Tibial nerve (tissue), 4 donors: ENCODE results near the gene TVP23A. TPM values are rescaled to one million over a fixed set of nuclear protein-coding genes. Genes with fewer than 3 reads are reported as not detected.

Experiments
- DNase-seq, 2 donors: peaks; one replicate each; pipeline ENCODE4 v3.0.0-alpha.2; 2019; ENCODE audit warnings: low spot score in 2 of 2
- H3K27ac ChIP-seq, 4 donors: fragments of 200-600 bp; sonication (generic) in 3 of 4; one replicate each; pipeline ENCODE4 v1.5.1; 2017 to 2019; ENCODE audit warnings: mild to moderate bottlenecking in 1 of 4
- H3K27me3 ChIP-seq, 2 donors: fragments of 200-600 bp; sonication (generic) in 1 of 2; one replicate each; pipeline versions ENCODE4 v1.5.1 to v1.6.0; 2017 to 2019
- H3K36me3 ChIP-seq, 3 donors: fragments of 200-600 bp; sonication (generic); one replicate each; pipeline ENCODE4 v1.5.1; 2018 to 2019
- H3K4me1 ChIP-seq, 4 donors: fragments of 200-600 bp; sonication (generic) in 3 of 4; one replicate each; pipeline ENCODE4 v1.5.1; 2017 to 2019
- H3K4me3 ChIP-seq, 4 donors: fragments of 200-600 bp; sonication (generic) in 3 of 4; one replicate each; pipeline ENCODE4 v1.5.1; 2017 to 2019; ENCODE audit warnings: mild to moderate bottlenecking in 1 of 4, moderate library complexity in 1 of 4
- H3K9me3 ChIP-seq, 4 donors: fragments of 200-600 bp; sonication (generic) in 3 of 4; one replicate each; pipeline ENCODE4 v1.5.1; 2017 to 2019
- EP300 ChIP-seq, 2 donors: sonication (generic); formaldehyde crosslinking; IDR thresholded peaks; one replicate each; pipeline ENCODE4 v1.6.1; 2017; ENCODE audit warnings: antibody characterized with exemption in 2 of 2, mild to moderate bottlenecking in 1 of 2
- POLR2A ChIP-seq, 2 donors: fragments of 450-650 bp; IDR thresholded peaks; one replicate each; pipeline ENCODE4 v1.6.1; 2017; ENCODE audit warnings: antibody characterized with exemption in 2 of 2, mild to moderate bottlenecking in 2 of 2, moderate library complexity in 2 of 2
- WGBS, 2 donors: methylation state at CpG; one replicate each; pipeline ENCODE4 v1.1.5; 2018; 5-methylcytosine and 5-hydroxymethylcytosine counted together
- total RNA-seq, 4 donors: library from RNA; depleted of rRNA; stranded (reverse); fragments of >200 nt; gene quantifications; one replicate each; pipeline ENCODE4 v1.1.0, GENCODE V29; 2016
- TF ChIP-seq, protein P1 (sequence below), 5 experiments: fragments of 200-600 bp in 3 of 5; fragments of 450-650 bp in 2 of 5; sonication (generic) in 3 of 5; IDR thresholded peaks; one replicate each; pipeline ENCODE4 v1.5.1; 2016 to 2019; ENCODE audit warnings: antibody characterized with exemption in 5 of 5, mild to moderate bottlenecking in 3 of 5, moderate library complexity in 2 of 5

The TVP23A gene
- total RNA-seq, 4 donors from 2014 or later = 0.20 to 3.1 (median 0.60) TPM; not detected in 1

DNA sequence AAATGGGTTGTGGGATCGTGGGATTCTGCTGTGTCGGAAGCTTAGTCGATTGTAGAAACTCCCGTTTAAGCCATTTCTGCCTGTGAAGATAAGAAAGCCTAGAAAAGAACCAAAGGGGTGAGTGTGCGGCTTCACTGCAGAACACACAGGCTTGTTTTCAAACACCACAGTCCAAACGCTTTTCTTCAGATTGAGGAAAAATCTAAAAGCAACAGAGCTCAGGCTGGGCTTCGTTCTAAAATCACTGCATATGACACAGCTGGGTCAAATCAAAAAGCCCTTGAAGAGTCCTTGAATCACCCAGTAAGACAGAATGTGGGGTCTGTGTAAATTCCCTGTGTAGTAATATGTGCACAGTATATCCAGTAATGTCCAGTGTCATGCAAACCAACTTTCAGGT lies 49.2 kb downstream of the TVP23A start:
- Histone ChIP-seq H3K36me3 (peaks cover 0 to 58% (median 0%) of the 10 kb centered on the region in 3 donors), H3K27ac (no peak overlapping the region), H3K4me3 (no peak overlapping the region), H3K9me3 (no peaks in the 10 kb centered on the region), H3K4me1 (peaks cover 0 to 4% (median 0%) of the 10 kb centered on the region in 4 donors), H3K27me3 (no peaks in the 10 kb centered on the region)
- TF ChIP-seq POLR2A (IDR thresholded peaks at IDR 0.05) = no peak
- TF ChIP-seq, protein P1, sequence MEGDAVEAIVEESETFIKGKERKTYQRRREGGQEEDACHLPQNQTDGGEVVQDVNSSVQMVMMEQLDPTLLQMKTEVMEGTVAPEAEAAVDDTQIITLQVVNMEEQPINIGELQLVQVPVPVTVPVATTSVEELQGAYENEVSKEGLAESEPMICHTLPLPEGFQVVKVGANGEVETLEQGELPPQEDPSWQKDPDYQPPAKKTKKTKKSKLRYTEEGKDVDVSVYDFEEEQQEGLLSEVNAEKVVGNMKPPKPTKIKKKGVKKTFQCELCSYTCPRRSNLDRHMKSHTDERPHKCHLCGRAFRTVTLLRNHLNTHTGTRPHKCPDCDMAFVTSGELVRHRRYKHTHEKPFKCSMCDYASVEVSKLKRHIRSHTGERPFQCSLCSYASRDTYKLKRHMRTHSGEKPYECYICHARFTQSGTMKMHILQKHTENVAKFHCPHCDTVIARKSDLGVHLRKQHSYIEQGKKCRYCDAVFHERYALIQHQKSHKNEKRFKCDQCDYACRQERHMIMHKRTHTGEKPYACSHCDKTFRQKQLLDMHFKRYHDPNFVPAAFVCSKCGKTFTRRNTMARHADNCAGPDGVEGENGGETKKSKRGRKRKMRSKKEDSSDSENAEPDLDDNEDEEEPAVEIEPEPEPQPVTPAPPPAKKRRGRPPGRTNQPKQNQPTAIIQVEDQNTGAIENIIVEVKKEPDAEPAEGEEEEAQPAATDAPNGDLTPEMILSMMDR (IDR thresholded peaks at IDR 0.05) = no peak
- no peak for TF ChIP-seq EP300 (IDR thresholded peaks at IDR 0.05)
- WGBS, 2 donors = 65 to 67% methylated on average over 7 of the region's 7 CpGs
- DNase-seq = no peak

DNA sequence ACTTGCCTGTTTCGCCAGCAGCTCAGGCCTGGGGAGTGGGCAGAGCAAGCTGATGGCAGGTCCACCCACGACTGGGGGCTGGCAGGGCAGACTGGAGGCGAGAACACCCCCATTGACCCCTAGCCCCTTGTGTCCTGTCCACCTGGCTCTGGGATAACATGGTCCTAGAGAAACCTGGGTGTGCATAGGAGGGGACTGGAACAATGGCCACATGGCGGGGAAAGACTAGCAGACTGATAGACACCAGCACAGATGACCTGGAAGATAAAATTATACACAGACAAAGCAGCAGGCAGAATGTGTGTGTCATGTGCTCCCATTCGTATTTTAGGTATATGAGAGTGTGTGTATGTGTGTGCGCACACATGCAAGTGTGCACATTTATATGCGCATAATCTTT lies 51.5 kb downstream of the TVP23A start:
- Histone ChIP-seq H3K9me3 (no peaks in the 10 kb centered on the region), H3K4me1 (peaks cover 0 to 4% (median 0%) of the 10 kb centered on the region in 4 donors), H3K27me3 (no peaks in the 10 kb centered on the region), H3K4me3 (no peak overlapping the region), H3K27ac (no peak overlapping the region), H3K36me3 (peaks cover 2 to 81% (median 17%) of the 10 kb centered on the region in 3 donors)
- DNase-seq = no peak
- TF ChIP-seq POLR2A (IDR thresholded peaks at IDR 0.05) (no peak), EP300 (IDR thresholded peaks at IDR 0.05) (no peak)
- TF ChIP-seq, protein P1 (IDR thresholded peaks at IDR 0.05) = no peak
- 87 to 93% methylated on average over 7 of the region's 7 CpGs for WGBS, 2 donors

DNA sequence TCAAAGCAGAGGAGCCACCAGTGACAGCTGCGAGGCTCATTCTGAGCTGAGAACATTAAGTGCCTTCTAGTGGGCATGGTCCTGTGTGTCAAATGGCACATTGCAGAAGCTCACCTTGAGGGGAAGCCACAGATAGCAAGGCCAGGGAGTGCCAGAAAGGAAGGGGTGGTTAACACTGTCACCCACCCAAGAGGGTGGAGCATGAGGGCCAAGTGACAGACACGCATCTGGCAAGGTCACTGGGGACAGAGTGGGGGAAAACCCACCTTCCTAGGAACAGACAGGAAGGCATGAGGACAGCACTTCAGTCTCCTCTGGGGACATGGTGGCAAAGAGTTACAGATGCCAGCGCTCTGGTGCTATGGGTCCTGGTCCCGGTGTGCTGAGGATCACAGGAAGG lies 52.8 kb downstream of the TVP23A start:
- H3K9me3 ChIP-seq = no peaks in the 10 kb centered on the region
- DNase-seq = no peak
- no peak overlapping the region for H3K4me3 ChIP-seq
- H3K36me3 ChIP-seq = peaks cover 2 to 94% (median 27%) of the 10 kb centered on the region in 3 donors
- no peaks in the 10 kb centered on the region for H3K27me3 ChIP-seq
- peaks cover 0 to 4% (median 0%) of the 10 kb centered on the region in 4 donors for H3K4me1 ChIP-seq
- no peak overlapping the region for H3K27ac ChIP-seq
- WGBS, 2 donors = 73 to 84% methylated on average over 3 to 4 of the region's 4 CpGs
- TF ChIP-seq EP300 (IDR thresholded peaks at IDR 0.05) (no peak), POLR2A (IDR thresholded peaks at IDR 0.05) (no peak)
- TF ChIP-seq, protein P1 (IDR thresholded peaks at IDR 0.05) = no peak

DNA sequence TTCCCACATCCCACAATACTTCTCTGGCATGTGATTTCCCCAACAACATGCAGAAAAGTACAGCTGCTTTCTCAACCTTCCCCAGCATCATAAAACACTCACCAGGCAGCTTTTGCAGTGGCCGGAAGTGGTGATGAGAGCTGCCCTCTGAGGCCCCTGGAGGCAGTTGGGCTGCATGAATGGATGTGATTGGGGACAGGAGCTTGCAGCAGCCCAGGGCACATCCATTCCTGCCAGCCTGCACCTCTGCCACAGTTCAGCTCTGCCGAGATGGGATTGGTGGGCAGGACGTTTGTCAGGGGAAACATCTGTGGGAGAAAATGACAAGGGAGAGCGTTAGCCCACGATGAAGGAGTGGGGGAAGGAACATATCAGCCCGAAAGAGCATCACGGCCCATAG lies 55.1 kb downstream of the TVP23A start:
- TF ChIP-seq EP300 (IDR thresholded peaks at IDR 0.05) = no peak
- no peak for TF ChIP-seq POLR2A (IDR thresholded peaks at IDR 0.05)
- TF ChIP-seq, protein P1 (IDR thresholded peaks at IDR 0.05) = no peak
- no peaks in the 10 kb centered on the region for H3K9me3 ChIP-seq
- no peaks in the 10 kb centered on the region for H3K4me1 ChIP-seq
- DNase-seq = no peak
- no peaks in the 10 kb centered on the region for H3K27me3 ChIP-seq
- H3K4me3 ChIP-seq = no peak overlapping the region
- 87 to 94% methylated on average over 7 of the region's 7 CpGs for WGBS, 2 donors
- H3K27ac ChIP-seq = no peak overlapping the region
- peaks cover 2 to 100% (median 41%) of the 10 kb centered on the region in 3 donors for H3K36me3 ChIP-seq

DNA sequence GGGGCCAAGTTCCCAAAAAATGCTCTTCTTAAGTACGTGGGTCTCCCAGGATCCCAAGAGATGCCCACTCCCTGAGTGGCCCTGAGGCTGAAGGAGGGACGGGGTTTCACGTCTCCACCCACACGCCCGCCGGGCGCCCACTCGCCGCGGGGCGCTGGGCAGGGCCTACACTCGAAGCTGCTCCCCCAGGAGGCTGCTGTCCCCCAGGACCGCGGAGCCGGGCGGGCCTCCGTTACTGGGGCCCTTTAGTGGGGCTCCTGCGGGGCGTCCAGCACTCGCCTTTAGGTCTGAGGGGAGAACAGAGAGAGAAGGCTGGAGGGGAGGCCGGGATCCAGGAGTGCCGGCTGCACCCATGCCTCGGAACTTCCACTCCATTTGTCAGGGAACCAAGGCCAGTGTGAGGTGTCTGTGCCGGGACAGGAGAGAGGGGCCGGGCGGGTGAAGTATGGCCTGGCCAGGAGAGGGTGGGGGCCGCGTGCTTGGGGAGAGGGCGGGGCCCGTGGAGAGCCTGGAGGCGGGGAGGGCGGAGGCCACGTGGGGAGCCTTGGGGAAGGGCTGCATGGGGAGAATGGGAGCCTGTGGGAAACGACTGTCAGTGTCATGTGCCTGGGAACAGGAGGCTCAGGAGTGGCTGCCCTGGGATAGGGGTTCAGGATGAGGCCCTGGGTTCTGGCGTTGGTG lies 56.1 kb downstream of the TVP23A start:
- DNase-seq = no peak
- WGBS, 2 donors = 85 to 88% methylated on average over 19 to 33 of the region's 35 CpGs
- Histone ChIP-seq H3K36me3 (peaks cover 2 to 100% (median 47%) of the 10 kb centered on the region in 3 donors), H3K4me3 (no peak overlapping the region), H3K4me1 (no peaks in the 10 kb centered on the region), H3K27ac (no peak overlapping the region), H3K9me3 (no peaks in the 10 kb centered on the region), H3K27me3 (no peaks in the 10 kb centered on the region)
- TF ChIP-seq POLR2A (IDR thresholded peaks at IDR 0.05) (no peak), EP300 (IDR thresholded peaks at IDR 0.05) (no peak)
- TF ChIP-seq, protein P1 (IDR thresholded peaks at IDR 0.05) = no peak
